Iris pigment epithelial cell (primary cell): ENCODE data around the gene CLPSL2.

Experiments
- DNase-seq: peaks from one replicate; pipeline ENCODE4 v3.0.0-alpha.2; 2011; ENCODE audit warnings: low read depth

The CLPSL2 gene

DNA sequence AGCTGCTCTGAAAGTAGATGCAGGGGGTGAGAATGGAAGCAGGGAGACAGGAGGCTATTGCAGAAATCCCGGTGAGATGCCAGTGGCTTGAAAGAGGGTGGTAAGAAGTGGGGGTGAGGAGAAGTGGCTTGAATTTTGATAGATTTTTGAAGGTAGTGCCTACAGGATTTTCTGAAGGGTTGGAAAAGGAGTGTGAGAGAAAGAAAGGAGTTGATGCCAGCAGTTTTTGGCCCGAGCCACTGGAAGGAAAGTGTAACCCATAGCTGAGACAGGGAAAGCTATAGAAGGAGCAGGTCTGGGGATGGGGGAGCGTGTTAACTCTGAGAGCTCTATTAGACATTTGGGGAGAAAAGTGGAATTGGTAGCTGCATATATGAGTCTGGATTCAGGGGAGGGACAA is 29.9 kb upstream of the CLPSL2 start:
- DNase-seq: no peak

DNA sequence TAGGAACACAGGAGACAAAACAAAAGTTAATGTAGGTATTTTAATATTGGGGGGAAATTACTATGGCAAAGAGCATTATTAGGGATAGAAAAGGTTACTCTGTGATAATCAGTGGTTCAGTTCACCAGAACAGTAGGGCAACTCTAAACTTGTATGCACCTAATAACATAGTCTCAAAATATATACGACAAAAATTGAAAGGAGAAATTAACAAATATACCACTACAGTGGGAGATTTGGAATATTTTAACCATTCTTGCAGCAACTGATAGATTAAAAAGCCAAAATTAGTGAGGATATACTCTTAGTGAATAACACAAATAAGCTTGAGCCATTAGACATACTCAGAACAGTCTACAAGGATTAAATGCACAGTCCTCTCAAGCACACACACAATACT is 28.5 kb upstream of the CLPSL2 start:
- DNase-seq: no peak

DNA sequence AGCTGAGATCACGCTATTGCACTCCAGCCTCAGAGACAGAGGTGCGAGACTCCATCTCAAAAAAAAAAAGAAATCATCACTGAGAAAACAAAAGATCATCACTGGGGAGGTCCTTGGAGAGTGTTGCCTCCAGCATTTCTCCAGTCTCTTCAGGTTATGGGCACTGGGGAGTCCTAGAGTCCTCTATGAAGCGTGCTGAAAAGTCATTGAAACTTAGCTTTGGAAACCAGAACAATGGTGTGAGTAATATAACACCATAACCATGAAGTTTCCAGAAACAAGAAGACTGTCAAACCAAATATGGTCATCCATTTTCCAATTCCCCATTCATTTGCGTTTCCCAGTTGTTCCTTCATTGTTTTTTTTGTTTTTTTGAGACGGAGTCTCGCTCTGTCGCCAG is 25.8 kb upstream of the CLPSL2 start:
- no peak for DNase-seq

DNA sequence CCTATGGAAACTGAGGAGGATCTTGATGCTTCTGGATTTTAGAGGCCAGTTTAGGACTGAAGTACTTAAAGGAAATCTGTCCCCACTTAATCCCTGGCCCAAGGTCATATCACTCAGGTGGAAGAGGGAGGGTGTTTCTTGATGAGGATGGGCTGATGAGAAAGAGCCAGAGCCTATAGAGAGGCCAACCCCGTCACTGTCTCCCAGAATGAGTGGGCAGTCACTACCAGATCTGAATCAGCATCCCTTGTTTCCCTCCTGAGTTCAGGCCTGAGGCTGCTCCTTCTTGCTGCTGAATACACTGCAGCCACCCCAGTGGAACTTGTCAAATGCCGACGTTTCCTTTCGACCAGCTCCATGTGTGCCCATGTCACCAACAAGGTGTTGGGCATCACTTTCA is 24.8 kb upstream of the CLPSL2 start:
- DNase-seq: no peak

DNA sequence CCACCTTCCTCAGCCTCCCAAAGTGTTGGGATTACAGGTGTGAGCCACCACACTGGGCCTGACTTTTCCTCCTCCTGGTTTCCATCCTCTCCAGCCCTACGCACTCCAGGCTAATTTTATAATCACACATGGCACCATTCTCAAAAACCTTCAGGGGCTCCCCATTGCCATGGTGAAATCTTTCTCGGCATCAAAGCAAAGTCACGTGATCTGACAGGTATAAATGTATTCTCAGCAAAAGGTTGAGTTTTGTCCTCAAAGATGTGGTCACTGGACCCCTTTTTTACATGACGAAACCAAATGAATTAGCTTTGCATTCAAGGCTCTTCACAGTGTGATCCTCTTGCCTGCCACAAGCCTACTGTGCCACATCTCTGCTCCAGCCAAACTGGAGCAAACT is 24.1 kb upstream of the CLPSL2 start:
- DNase-seq: no peak

DNA sequence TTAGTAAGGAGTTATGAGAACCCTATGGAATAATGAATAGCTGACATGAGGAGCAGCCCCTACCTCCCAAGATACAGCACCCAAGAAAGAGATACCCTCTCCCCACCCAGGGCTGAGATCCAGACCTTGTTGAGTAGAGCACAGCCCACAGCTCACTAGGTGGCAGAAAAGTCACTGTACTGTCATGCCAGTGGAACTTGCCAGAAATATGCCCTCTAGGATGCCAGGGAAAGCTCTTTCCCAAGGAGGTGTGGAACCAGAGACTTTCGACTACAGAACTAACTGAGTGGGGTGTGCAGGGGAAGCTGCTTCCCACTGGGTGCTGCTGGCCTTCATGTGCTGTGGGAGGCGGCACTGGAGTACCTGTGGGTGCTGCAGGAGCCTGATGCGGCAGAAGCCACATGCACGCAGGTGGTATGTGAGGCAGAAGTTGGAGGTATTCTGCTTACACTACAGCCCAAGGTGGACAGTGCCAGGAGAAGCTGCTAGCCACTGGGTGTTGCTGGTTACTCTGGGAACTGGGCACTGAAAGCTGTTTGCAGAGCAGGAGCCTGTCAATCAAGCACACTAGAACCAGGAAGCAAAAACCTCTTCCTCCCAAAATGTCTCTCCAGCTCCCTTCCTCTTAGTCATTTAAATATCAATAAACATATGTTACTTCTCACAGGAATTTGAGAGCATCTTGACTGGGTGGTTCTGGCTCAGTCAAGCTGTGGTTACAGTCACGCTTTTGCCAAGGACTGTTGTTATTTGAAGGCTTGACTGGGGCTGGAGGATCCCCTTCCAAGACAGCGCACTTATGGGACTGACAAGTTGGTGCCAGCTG is 21.7 kb upstream of the CLPSL2 start:
- DNase-seq: peak; percentile 38

DNA sequence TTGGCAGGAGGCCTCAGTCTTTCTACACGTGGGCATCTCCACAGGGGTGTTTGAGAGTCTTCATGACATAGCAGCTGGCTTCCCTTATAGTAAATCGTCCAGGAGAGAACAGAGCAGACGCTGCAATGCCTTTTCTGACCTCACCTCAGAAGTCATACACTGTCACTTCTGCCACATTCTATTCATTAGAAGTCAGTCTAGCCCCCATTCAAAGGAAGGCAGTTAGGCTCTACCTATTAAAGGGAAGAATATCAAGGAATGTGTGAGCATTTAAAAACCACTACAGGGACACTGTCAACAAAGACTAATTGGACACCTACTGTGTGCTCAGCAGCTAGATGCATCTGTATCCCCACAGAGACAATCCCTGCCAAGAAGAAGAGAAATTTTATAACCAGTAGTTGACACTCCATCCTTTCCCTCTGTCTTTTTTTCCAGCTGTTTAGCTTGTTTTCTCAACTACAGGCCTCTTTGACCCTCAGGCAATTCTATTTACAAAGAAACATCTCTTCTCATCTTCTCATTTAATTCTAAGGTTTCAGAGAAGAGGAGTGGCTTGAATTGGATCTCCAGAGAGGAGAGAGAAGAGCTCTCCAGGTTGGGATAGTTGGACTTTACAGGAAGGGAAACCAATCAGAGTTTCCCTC is 21.0 kb upstream of the CLPSL2 start:
- DNase-seq: no peak

DNA sequence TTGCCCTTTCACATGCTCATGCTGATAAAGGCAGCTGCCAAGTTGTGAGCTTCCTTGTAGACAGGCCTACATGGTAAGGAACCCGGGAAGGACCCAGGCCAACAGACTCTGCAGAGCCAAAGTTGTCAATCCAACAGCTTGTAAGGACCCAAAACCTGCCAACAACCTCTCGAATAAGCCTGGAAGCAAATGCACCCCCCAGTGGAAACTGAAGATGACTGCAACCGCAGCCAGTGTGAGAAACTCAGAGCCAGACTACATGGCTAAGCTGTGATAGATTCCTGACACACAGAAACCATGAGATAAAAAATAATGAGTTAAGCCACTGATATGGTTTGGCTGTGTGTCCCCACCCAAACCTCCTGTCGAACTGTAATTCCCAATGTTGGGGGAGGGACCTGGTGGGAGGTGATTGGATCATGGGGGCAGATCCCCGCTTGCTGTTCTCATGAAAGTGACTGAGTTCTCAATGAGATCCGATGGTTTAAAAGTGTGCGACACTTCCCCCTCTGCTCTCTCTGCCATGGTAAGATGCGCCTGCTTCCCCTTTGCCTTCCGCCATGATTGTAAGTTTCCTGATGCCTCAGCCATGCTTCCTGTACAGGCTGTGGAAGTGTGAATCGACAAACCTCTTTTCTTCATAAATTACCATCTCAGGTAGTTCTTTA is 18.8 kb upstream of the CLPSL2 start:
- peak; percentile 75 for DNase-seq

DNA sequence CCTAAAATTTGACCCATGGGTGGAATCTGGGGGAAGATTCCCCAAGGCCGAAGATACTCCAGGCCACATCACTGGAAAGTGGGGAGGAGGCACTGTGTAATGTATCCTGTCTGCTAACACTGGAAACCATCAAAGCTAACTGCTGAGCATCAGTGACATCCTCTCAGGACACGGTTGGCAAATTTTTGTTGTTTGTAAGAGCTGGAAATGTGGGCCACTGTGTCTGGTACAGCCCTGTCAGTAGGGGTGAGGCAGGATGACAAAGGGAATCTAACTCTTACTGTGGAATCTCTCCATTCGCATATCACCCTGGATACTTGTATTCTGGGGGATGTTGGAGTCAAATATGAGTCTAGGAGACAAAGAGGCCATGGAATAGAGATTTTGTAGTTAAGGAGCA is 17.0 kb upstream of the CLPSL2 start:
- no peak for DNase-seq

DNA sequence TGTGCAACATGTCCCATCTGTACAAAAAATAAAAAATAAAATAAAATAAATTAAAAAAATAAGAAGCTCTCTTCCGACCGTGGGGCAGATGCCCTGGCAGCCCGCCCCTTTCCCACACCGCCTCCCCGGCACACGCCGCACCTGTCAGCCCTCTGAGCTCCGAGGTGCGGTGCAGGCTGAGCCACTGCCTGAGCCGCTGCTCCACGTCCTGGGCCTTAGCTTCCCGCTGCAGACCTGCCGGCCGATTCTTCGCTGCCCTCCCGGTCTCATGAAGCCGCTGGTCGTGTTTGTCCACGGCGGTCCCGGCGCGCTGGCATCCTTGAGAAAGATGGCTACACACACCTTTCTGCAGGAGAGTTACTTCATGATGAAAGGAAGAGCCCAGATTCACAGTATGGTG is 10.7 kb upstream of the CLPSL2 start:
- no peak for DNase-seq

DNA sequence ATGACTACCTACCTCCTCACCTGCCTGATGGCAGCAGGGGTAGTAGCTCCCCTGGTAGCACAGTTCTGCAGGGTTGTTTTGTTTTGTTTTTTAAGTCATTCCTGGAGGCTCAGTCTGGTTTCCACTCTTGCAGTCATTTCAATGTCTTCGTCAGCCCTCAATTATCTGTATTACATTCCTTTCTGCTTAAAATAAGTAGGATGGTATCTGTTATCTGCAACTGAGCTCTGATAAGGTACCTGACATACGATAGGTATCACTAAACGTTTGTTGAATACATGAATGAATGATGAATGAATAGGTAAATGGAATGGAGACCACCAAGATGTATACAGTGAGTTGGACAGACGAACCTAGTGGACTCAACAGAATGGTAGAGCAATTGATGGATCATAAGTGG is 7.2 kb upstream of the CLPSL2 start:
- no peak for DNase-seq

DNA sequence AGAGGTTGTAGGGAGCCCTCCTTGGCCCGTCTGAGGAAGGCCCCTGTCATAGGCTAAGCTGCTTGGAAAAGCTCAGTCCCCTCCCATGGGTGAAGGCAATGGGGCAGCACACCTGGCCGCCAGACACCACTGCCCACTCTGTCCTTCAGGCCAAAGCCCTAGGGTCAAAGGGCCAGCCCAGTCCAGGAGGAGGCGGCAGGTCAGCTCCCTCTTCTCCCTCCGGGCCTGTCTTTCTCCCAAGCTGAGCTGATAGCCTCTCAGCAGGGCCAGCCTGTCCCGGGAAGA is 5.1 kb upstream of the CLPSL2 start:
- no peak for DNase-seq

DNA sequence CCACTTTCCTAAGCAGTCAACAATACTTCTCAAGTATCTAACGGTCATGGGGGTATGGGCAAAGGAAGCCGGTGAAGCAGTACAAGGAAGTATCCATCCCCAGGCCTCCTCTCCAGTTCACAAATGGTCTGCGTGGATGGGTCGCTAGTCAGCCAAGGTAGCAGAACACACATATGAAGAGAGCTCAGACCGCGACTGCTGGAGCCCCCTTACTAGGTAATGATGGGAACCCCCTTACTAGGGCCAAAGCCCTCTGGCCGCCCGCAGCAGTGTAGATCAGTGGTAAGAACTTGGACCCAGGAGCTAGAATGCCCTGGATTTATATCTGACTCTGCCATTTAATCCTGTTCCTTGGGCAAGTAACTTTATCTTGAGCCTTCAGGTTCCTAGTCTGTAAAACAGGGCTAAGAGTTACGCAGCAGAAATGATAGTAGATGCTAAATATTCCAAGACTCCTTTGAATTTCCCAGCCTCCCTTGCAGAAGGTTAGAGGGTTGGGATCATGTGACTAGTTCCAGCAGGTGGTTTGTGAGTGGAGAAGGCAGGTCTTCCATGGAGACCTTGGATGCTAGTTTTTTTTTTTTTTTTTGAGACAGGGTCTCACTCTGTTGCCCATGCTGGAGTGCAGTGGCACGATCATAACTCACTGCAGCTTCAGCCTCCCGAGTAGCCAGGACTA is 2.1 kb upstream of the CLPSL2 start:
- no peak for DNase-seq

DNA sequence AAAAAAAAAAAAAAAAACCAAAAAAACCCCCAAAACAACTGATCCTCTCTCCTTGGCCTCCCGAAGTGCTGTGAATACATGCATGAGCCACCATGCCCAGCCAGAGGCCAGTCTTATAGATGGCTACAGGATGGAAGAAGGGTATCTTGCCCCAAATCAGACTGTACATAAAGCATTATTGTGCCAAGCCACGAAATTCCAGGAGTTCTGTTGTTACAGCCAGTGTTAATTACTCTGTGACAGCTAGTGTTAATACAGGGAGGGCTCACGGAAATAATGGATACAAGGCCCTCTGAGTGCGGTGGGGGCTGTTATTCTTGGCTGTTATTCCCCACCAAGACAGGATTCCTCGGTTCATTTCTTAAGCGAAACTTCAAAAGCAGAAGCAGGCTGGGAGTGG is 1.4 kb upstream of the CLPSL2 start:
- no peak for DNase-seq

DNA sequence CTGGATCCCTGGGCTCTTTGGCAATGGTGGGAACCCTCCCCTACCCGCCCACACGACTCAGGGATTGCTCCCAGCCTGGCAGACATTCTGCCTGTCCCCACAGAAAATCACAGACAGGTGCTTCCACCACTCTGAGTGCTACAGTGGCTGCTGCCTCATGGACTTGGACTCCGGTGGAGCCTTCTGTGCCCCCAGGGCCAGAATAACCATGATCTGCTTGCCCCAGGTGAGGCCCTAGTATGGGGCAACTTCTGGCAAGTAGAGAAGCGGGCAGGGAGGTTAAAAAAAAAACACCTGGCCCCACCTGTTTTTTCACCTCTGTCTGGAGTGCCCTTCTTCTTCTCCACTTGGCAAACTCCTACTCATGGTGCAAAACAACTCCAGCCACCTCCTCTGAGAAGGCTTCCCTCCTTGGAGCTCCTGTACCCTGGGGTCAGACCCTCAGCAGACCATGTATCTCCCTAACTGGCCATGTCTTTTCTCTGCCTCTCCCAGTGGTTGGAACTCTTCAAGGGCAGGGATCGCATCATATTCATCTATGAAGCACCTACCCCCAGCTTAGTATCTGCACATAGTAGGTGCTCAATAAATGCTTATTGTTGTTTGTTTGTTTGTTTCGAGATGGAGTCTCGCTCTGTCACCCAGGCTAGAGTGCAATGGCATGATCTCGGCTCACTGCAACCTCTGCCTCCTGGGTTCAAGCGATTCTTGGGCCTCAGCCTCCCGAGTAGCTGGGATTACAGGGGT is 1.1 kb downstream of the CLPSL2 start:
- no peak for DNase-seq

DNA sequence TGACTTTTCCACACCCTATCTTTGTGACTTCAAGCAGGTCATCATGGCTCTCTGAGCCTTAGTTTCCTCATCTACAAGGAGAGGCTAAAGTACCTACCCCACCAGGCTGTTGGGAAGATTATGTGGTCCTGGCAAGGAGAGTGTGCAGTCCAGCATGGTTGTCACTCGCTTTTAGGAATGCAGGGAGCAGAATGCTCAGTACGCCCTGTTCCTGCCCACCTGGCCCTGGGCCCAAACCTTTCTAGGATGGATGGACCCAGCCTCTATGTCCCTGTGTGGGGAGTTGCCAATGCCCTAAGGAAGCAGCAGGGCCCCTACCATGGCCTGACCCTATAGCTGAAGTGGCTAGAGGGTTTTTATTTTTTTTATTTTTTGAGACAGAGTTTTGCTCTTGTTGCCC is 2.0 kb downstream of the CLPSL2 start:
- no peak for DNase-seq

DNA sequence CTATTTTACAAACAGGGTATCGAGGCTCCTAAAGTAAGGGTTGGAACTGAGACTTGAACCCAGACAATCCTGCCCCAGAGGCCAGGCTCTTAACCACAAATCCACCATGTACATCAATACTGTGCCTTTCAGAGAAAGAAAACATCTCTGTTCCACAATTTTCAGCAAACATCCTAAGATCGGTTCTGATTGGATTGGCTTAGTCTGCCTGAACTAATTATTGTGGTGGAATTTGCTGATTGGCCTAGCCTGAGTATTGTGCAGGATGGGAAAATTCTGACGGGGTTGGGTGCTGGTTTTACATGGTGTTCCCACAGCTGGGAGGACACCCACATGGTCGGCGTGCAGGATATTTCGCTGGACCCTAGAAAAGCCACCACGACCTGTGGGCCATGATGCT is 4.3 kb downstream of the CLPSL2 start, which contains the start of gene CLPSL1:
CLPSL1 (plus strand) TSS at position 301 of the 400 bp plus-strand sequence; CDS start at position 393, 92 bp downstream.
- no peak for DNase-seq

DNA sequence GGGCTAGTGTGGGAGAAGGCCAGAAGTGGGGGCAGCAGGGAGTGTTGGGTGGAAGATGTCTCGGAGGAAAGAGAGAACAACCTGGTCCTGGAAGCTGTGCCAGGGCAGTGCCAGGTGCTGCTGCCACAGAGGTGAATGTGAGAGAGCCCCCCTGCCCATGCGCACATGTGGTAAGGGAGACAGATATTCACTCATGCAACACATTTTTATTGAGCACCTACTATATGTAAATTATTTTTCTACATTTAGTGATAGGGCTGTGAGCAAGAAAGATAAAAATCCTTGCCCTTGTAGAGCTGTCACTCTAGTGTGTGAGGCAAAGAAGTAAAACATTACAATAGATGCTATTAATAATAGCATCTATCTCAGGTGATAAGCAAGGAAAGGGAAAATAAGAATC is 4.9 kb downstream of the CLPSL2 start:
- no peak for DNase-seq

DNA sequence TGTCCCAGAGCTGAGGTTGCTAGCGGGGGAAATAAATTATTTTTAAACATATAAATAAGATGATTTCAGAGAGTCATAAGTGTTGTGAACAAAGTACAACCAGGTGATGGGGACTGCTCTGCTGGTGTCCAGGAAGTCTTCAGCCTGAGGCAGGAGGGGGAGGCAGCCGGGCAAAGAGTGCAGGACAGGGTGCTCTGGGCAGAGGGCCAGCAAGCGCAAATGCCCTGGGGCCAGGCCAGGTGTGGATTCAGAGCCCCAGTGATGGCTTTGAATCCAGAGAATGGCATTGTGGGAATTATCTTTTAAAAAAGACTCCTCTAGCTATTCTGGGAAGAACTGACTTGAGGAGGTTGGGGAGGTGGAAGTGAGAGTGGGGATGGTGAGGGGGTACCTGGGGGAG is 6.0 kb downstream of the CLPSL2 start:
- DNase-seq: no peak

DNA sequence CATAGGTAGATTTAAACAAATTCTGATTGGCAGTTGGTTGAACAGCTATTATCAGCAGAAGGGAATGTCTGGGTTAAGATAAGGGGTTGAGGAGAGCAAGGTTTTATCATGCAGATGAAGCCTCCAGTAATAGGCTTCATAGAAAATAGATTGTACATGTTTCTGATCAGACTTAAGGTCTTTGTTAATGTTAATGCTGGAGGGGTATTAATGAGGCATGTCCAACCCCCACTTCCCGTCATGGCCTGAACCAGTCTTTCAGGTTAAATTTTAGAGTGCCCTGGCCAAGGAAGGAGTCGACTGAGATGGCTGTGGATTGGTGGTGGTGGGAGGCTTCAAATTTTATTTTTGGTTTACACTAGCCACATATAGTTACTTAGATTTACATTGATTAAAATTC is 7.8 kb downstream of the CLPSL2 start:
- DNase-seq: no peak

DNA sequence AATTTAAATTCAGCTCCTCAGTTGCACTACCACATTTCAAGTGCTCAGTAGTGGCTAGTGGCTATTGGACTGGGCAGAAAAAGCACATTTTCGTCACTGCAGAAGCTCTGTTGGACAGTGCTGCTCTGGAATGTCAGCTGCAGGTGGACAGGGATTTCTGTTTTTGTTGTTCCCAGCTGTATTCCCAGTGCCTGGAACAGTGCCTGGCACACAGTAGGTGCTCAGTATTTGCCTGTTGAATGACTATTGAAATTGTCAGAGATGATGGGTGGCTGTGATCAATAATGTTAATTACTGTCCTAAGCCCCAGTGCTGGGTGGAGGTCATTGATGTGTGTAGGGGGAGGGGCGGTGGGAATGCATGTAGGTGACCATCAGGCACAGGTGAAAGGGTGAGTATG is 9.9 kb downstream of the CLPSL2 start:
- DNase-seq: no peak

DNA sequence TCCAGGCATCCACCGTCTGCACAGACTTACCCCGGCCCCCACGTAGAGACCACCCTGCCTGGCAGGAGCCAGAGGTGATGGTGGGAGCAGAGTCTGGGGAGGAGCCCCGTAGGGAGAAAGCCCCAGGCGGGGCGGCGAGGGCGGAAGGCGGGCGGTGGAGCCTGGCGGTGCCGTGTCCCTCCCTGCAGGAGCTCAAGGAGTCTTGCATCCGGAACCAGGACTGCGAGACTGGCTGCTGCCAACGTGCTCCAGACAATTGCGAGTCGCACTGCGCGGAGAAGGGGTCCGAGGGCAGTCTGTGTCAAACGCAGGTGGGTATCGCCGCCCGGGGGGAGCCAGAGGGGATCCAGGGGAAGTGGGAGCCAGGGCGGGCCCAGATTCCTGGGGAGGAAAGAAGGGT is 10.4 kb downstream of the CLPSL2 start:
- no peak for DNase-seq
